HEK293T (cell line): Measurements from ENCODE around the gene CDRT4.

ENCODE experiments used
- CTCF ChIA-PET: fragments of 350-600 bp; formaldehyde crosslinking; extraction: SDS; loops from one replicate; lab custom pipeline; 2021; ENCODE audit warnings: antibody characterized with exemption, inconsistent platforms; lab: Yijun Ruan, JAX
- POLR2A ChIA-PET: fragments of 350-600 bp; formaldehyde crosslinking; extraction: SDS; loops from one replicate; lab custom pipeline; 2020; ENCODE audit warnings: antibody characterized with exemption, inconsistent platforms; lab: Yijun Ruan, JAX
- DNase-seq: peaks from one replicate; pipeline ENCODE4 v3.0.0; 2012; ENCODE audit warnings: mixed read lengths; ENCODE audit errors: extremely low spot score
- ARNT ChIP-seq: fragments of 450-650 bp; IDR thresholded peaks from 2 replicates; pipeline ENCODE4 v1.6.1; 2017; ENCODE audit warnings: mild to moderate bottlenecking
- BHLHE40 ChIP-seq: fragments of 450-650 bp; IDR thresholded peaks from 2 replicates; pipeline ENCODE4 v1.6.1; 2016; ENCODE audit warnings: mild to moderate bottlenecking, moderate library complexity, borderline replicate concordance
- CTBP1 ChIP-seq: fragments of 450-650 bp; IDR thresholded peaks from 2 replicates; pipeline ENCODE4 v1.6.1; 2016; ENCODE audit warnings: borderline replicate concordance
- ELF4 ChIP-seq: fragments of 450-650 bp; IDR thresholded peaks from 2 replicates; pipeline ENCODE4 v1.6.1; 2017; ENCODE audit warnings: antibody characterized with exemption
- FOXA1 ChIP-seq: fragments of 450-650 bp; IDR thresholded peaks from 2 replicates; pipeline ENCODE4 v1.6.1; 2016; ENCODE audit warnings: mild to moderate bottlenecking
- FOXK2 ChIP-seq: fragments of 450-650 bp; IDR thresholded peaks from 2 replicates; pipeline ENCODE4 v1.6.1; 2016; ENCODE audit warnings: mild to moderate bottlenecking
- FOXM1 ChIP-seq: fragments of 450-650 bp; IDR thresholded peaks from 2 replicates; pipeline ENCODE4 v1.6.1; 2017; ENCODE audit warnings: mild to moderate bottlenecking, borderline replicate concordance
- HDGF ChIP-seq: fragments of 450-650 bp; IDR thresholded peaks from 2 replicates; pipeline ENCODE4 v1.6.1; 2017; ENCODE audit warnings: antibody characterized with exemption, borderline replicate concordance
- L3MBTL2 ChIP-seq: fragments of 450-650 bp; conservative IDR thresholded peaks from 2 replicates; pipeline ENCODE4 v1.6.1; 2016; ENCODE audit warnings: mild to moderate bottlenecking
- LEF1 ChIP-seq: fragments of 450-650 bp; IDR thresholded peaks from 2 replicates; pipeline ENCODE4 v1.6.1; 2017; ENCODE audit warnings: mild to moderate bottlenecking, borderline replicate concordance
- NFRKB ChIP-seq: fragments of 450-650 bp; IDR thresholded peaks from 2 replicates; pipeline ENCODE4 v1.6.1; 2016; ENCODE audit warnings: mild to moderate bottlenecking, moderate library complexity
- SP1 ChIP-seq: fragments of 450-650 bp; IDR thresholded peaks from 2 replicates; pipeline ENCODE4 v1.6.1; 2017
- SUZ12 ChIP-seq: fragments of 450-650 bp; IDR thresholded peaks from 2 replicates; pipeline ENCODE4 v1.6.1; 2016; ENCODE audit warnings: mild to moderate bottlenecking
- TARDBP ChIP-seq: fragments of 450-650 bp; IDR thresholded peaks from 2 replicates; pipeline ENCODE4 v1.6.1; 2016
- ZNF384 ChIP-seq: fragments of 450-650 bp; IDR thresholded peaks from 2 replicates; pipeline ENCODE4 v1.6.1; 2016
- TF ChIP-seq, protein P1 (sequence below): fragments of 450-650 bp; IDR thresholded peaks from 2 replicates; pipeline ENCODE4 v1.6.1; 2016

CDRT4 gene

DNA sequence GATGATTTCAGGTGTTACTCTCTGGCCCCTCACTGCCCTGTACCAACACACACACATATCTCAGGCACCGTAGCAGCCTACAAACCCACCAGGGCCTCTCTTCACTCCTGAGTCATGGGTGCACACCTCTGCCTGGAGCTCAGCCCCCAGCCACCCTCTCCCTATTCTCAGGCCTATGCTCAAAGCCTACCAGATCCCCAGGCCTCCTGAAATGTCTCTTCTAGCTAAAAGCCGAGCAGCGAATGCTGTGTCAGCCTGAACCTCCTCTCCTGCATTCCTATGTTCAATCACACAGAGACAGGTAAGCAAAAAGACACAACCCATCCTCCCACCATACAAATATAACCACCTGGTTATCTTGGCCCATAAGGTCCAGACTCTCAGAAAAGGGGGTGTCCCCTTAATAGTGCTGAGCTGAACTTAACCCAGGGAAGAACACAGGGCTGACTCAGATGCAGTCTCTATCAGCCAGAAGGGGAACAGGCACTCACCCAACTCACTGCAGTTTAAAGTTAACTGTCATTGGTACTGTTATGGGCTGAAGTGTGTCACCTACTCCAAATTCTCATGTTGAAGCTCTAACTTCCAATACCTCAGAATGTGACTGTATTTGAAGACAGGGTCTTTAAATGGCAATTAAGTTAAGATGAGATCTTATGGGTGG is 64.0 kb downstream of the CDRT4 start:
- no peak for DNase-seq
- TF ChIP-seq, protein P1, sequence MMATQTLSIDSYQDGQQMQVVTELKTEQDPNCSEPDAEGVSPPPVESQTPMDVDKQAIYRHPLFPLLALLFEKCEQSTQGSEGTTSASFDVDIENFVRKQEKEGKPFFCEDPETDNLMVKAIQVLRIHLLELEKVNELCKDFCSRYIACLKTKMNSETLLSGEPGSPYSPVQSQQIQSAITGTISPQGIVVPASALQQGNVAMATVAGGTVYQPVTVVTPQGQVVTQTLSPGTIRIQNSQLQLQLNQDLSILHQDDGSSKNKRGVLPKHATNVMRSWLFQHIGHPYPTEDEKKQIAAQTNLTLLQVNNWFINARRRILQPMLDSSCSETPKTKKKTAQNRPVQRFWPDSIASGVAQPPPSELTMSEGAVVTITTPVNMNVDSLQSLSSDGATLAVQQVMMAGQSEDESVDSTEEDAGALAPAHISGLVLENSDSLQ = no peak
- TF ChIP-seq ZNF384 (no peak), LEF1 (no peak), BHLHE40 (no peak), CTBP1 (no peak), HDGF (no peak), FOXK2 (no peak), FOXA1 (no peak), TARDBP (no peak)
- ChIA-PET POLR2A (no interaction called here), CTCF (no interaction called here)

DNA sequence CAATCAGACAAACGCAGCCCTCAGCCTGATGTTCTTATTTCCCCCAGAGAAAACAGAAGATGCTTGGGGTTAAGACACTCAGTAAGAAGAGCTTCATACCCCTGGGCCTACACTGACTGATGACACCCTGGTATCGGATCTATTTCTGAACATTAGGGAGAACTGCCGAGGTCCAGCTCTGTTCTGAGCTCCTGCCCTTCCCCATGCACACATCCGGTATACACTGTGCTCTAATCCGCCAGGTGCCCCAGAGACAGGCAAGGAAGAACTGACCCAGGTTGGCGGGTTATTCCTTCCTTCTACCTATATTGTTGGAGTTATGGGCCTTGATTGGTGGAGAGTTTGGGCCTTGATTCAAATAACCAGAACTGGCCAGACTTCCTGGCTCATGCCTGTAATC is 68.0 kb downstream of the CDRT4 start:
- no peak for DNase-seq
- CTCF ChIA-PET = no interaction called here
- POLR2A ChIA-PET = no interaction called here
- TF ChIP-seq ZNF384 = no peak
- no peak for TF ChIP-seq L3MBTL2
- no peak for TF ChIP-seq NFRKB
- no peak for TF ChIP-seq CTBP1
- TF ChIP-seq FOXM1 = no peak
- TF ChIP-seq, protein P1 = no peak
- TF ChIP-seq TARDBP = no peak
- no peak for TF ChIP-seq SUZ12
- no peak for TF ChIP-seq ARNT

DNA sequence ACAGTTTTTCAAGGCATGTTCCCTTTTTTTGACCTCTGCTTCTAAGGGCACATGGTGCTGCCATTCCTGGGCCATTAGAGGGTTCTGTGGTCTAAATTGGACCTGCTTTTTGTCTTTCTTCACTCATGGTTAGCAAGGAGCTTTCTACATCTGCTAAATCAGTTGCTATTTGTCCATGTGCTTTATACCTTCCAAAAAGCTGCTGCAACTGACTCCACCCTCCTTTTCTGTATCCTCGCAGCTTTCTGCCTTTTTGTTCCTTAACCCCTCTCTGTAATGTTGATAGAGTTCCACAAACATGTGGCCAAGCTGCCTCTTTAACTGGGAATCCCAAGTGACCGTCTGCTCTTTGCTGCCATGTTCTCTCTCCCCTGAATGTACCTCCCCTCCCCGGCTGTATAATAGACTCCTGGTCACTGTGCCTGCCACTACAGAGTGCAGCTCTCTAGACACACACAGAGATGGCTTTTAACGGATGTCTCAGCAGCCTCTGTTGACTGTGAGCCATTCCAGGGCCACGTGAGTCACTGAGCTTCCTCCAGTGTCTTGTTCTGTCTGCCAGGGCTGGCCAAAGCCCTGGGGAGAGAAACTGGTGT is 68.6 kb downstream of the CDRT4 start:
- DNase-seq = no peak
- CTCF ChIA-PET = no interaction called here
- TF ChIP-seq, protein P1 = no peak
- TF ChIP-seq ARNT (no peak), HDGF (no peak), FOXM1 (no peak), TARDBP (no peak), SUZ12 (no peak), CTBP1 (no peak), LEF1 (no peak), ELF4 (no peak), NFRKB (no peak), L3MBTL2 (no peak), BHLHE40 (no peak), SP1 (no peak), FOXA1 (no peak), FOXK2 (no peak), ZNF384 (no peak)
- POLR2A ChIA-PET = no interaction called here

DNA sequence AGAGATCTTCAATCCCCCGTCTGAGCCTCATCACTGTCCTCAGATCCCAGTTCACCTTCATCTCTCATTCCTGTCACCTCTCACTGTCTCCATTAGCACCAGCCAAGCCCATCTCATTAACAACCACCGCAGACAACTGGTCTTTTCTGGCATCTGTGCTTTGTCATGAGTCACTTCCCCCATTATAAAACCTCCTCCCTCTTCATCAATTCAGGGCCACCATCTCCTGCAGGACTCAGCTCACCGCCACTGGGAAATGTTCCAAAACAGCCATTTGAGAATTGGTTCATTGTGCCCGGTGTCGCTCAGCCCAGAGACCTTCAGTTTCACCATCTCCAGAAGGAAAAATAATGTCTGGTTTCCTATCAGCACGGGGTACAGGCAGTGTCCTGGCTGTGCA is 69.1 kb downstream of the CDRT4 start:
- CTCF ChIA-PET = no interaction called here
- POLR2A ChIA-PET = no interaction called here
- DNase-seq = no peak
- TF ChIP-seq BHLHE40 (no peak), LEF1 (no peak), TARDBP (no peak), FOXM1 (no peak), ZNF384 (no peak), NFRKB (no peak), SP1 (no peak), FOXK2 (no peak), ARNT (no peak), SUZ12 (no peak)
- TF ChIP-seq, protein P1 = no peak

DNA sequence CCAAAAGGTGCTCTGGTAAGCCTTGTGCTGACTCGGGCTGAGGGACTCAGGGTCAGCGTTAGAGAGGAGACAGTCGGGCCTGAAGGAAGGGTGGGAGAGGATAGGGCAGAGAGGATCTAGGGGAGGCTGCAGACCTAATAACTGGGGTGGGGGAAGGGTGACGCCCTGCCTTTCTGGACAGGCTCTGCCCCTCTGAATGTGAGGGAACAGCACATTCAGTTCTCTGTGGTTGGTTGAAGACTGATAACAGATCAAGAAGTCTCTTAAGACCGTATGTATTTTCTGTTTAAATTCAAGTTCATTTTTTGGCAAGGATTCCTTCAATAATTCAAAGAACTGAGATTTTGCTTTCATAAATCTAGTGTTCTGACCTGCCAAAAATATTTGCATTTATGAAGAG is 69.8 kb downstream of the CDRT4 start:
- POLR2A ChIA-PET = no interaction called here
- no peak for DNase-seq
- no peak for TF ChIP-seq ELF4
- no peak for TF ChIP-seq ZNF384
- no peak for TF ChIP-seq BHLHE40
- no peak for TF ChIP-seq HDGF
- TF ChIP-seq SUZ12 = no peak
- TF ChIP-seq, protein P1 = no peak
- no peak for TF ChIP-seq SP1
- CTCF ChIA-PET = no interaction called here
